ENCODE data around the gene TSHB.

DNA sequence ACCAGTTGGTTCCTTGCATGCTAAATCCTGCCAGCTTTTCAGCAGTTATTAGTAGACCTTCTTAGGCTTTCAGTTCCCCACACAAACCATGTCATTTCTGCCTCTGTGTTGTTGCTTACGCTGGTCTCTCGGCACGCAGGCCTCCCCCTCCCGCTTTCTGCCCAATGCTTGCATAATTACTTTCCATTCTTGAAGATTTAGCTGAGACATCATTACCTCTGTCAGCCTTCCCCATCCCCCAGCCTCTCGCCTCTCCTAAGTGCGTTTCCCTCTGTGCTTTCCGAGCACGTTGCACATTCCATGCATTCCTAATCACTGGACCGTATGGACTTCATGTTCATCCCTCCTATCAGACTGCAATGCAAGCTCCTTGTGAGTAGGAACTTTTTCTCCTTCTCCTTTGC lies 26.8 kb downstream of the TSHB start:
- TF ChIP-seq EZH2 (IDR thresholded peaks at IDR 0.05; ENCODE audit: insufficient read depth, poor library complexity, severe bottlenecking) (no peak), EZH2phosphoT487 (IDR thresholded peaks at IDR 0.05; ENCODE audit: insufficient read depth, low read depth) (no peak)

Measured in GM23248 (cell line).